ENCODE results near the gene GLIS2.

GLIS2 gene

DNA sequence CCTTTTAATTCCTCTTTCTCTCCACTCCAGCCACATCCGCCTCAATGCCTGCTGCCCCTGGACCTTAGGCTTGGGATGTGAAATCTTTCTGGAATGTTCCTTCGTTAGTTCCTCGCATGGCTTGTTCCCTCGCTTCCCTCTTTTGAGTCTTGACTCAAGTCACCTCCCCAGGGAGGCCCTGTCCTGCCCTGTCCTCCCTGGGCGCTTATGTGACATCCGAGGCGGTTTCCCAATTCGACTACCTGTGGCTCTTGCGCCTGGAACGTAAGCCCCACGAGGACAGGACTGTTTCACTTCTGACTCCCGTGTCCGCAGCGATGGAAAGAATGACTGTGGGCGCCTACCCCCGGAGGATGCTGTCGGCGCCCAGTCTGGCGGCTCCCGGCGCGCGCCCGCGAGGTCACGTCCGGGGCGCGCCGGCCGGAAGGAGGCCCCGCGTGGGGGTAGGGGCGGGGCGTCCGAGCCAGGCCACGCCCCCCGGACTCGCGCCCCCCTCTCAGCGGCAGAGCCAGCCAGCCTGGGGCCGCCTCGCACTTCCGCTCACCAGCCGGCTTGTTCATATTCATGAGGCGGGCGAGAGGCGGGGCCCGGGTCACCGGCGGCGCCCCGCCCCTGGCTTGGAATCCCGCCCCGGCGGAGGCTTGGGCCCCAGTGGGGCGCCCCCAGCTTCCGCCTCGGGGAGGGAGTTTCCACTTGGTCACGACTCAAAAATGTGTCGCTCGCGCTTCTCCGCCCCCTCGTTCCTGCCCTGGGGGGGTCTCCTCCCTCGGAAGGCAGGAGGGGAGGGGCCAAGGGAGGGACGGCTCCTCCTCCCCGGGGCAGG lies 8.4 kb upstream of the GLIS2 start:
- peaks cover 4% of the 10 kb centered on the region; the same call in 1 of the 2 replicates for H3F3A ChIP-seq (ENCODE audit: insufficient read depth, low read length)
- H3K9me2 ChIP-seq (ENCODE audit: low read depth, low read length), result no peaks in the 10 kb centered on the region

DNA sequence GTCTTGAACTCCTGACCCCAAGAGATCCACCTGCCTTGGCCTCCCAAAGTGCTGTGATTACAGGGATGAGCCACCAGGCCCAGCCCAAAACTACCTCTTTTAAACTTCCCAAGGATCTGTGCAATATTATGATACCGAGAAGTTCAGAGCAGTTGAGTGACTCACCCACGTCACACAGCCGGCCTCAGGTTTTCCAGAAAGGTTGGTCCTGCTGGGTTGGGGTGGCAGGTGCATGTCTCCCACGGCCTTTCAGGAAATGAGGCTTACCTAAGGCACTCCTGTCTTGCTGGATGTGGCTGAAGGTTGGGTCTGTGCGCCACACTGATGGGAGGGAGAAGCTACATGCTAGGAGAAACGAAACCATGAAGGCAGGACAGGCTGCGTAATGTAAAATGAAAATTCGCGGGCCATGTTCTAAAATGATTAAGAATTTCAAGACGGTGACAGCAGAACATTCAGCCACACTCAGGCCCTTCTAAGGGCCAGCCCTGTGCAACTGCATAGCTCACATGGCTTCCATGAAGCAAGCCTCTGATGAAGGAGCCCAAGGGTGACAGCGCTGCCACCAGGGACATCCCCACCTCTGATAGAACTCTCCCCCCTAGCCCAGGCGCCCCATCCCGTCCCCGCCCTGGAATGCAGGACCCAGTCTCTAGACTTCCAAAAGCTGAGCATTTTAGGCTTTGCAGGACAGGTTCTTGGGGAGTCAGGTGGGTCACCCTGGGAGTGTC lies 6.6 kb upstream of the GLIS2 start:
- peaks cover 33% of the 10 kb centered on the region for H3K4me1 ChIP-seq (ENCODE audit: insufficient read depth, low read length, severe bottlenecking)
- no peak overlapping the region for H3K4me3 ChIP-seq (ENCODE audit: low read depth, low read length, poor library complexity, severe bottlenecking)
- H3K9ac ChIP-seq (ENCODE audit: low read length), result no peak overlapping the region
- H2AFZ ChIP-seq (ENCODE audit: low read length), result no peak overlapping the region
- H3K79me2 ChIP-seq (ENCODE audit: insufficient read depth, low read length), result no peaks in the 10 kb centered on the region
- H3K36me3 ChIP-seq (ENCODE audit: insufficient read depth, low read length), result peaks cover 19% of the 10 kb centered on the region
- peak overlapping the region; percentile 74 for H3K27ac ChIP-seq (ENCODE audit: low read depth, low read length, poor library complexity, severe bottlenecking)
- no peak for TF ChIP-seq EZH2 (IDR thresholded peaks at IDR 0.05; ENCODE audit: borderline replicate concordance, low read length)
- TF ChIP-seq, protein P1, sequence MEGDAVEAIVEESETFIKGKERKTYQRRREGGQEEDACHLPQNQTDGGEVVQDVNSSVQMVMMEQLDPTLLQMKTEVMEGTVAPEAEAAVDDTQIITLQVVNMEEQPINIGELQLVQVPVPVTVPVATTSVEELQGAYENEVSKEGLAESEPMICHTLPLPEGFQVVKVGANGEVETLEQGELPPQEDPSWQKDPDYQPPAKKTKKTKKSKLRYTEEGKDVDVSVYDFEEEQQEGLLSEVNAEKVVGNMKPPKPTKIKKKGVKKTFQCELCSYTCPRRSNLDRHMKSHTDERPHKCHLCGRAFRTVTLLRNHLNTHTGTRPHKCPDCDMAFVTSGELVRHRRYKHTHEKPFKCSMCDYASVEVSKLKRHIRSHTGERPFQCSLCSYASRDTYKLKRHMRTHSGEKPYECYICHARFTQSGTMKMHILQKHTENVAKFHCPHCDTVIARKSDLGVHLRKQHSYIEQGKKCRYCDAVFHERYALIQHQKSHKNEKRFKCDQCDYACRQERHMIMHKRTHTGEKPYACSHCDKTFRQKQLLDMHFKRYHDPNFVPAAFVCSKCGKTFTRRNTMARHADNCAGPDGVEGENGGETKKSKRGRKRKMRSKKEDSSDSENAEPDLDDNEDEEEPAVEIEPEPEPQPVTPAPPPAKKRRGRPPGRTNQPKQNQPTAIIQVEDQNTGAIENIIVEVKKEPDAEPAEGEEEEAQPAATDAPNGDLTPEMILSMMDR (IDR thresholded peaks at IDR 0.05; ENCODE audit: low read length), result no peak
- no peaks in the 10 kb centered on the region for H3K9me3 ChIP-seq (ENCODE audit: low read length)
- H3K9me2 ChIP-seq (ENCODE audit: low read depth, low read length), result no peaks in the 10 kb centered on the region
- H3F3A ChIP-seq (ENCODE audit: insufficient read depth, low read length), result peaks cover 4% of the 10 kb centered on the region; the same call in 1 of the 2 replicates
- H3K4me2 ChIP-seq (ENCODE audit: low read length), result peak overlapping the region; percentile 18; the same call in 1 of the 2 replicates
- H4K20me1 ChIP-seq (ENCODE audit: insufficient read depth, low read length), result no peaks in the 10 kb centered on the region
- H3K27me3 ChIP-seq (ENCODE audit: insufficient read depth, low read length), result 0 out of 2 replicates have a peak, but pooled peaks cover 3% of the 10 kb centered on the region

More for the DNA sequence above, 8.4 kb upstream of the GLIS2 start:
- Histone ChIP-seq H3K4me1 (ENCODE audit: insufficient read depth, low read length, severe bottlenecking) (peaks cover 33% of the 10 kb centered on the region), H3K9ac (ENCODE audit: low read length) (peak overlapping the region; percentile 85), H3K4me3 (ENCODE audit: low read depth, low read length, poor library complexity, severe bottlenecking) (peak overlapping the region; percentile 88), H3K27ac (ENCODE audit: low read depth, low read length, poor library complexity, severe bottlenecking) (peak overlapping the region; percentile 88), H2AFZ (ENCODE audit: low read length) (no peak overlapping the region), H3K27me3 (ENCODE audit: insufficient read depth, low read length) (no peaks in the 10 kb centered on the region), H3K36me3 (ENCODE audit: insufficient read depth, low read length) (peaks cover 36% of the 10 kb centered on the region), H3K4me2 (ENCODE audit: low read length) (peak overlapping the region; percentile 83), H3K9me3 (ENCODE audit: low read length) (no peaks in the 10 kb centered on the region), H4K20me1 (ENCODE audit: insufficient read depth, low read length) (no peaks in the 10 kb centered on the region), H3K79me2 (ENCODE audit: insufficient read depth, low read length) (no peaks in the 10 kb centered on the region)
- TF ChIP-seq, protein P1 (IDR thresholded peaks at IDR 0.05; ENCODE audit: low read length), result no peak

DNA sequence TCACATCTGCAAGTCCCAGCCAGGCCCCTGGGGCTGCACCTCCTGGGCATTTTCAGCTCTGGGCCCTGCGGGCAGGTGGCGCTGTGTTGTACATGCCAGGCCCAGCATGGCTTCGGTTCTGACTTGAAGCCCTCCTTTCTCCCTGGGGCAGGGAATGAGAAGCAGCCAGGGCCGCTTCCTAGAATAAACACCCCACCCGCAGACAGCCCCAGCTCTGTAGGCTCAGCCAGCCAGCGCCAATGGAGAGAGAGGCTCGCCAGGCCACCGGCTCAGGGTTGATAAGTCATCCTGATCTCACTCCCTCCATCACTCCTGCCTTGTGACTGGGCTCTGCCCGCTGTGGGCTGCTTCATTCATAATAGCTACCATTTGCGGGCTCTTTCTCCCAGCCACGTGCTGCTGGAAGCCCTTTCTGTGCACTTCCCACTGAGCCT lies 6.0 kb upstream of the GLIS2 start:
- no peak overlapping the region for H2AFZ ChIP-seq (ENCODE audit: low read length)
- peaks cover 36% of the 10 kb centered on the region for H3K4me1 ChIP-seq (ENCODE audit: insufficient read depth, low read length, severe bottlenecking)
- no peak for TF ChIP-seq EZH2 (IDR thresholded peaks at IDR 0.05; ENCODE audit: borderline replicate concordance, low read length)
- TF ChIP-seq, protein P1 (IDR thresholded peaks at IDR 0.05; ENCODE audit: low read length), result peak; percentile 96
- no peaks in the 10 kb centered on the region for H4K20me1 ChIP-seq (ENCODE audit: insufficient read depth, low read length)
- no peak overlapping the region for H3K9ac ChIP-seq (ENCODE audit: low read length)
- peaks cover 4% of the 10 kb centered on the region; the same call in 1 of the 2 replicates for H3F3A ChIP-seq (ENCODE audit: insufficient read depth, low read length)
- no peak overlapping the region for H3K27ac ChIP-seq (ENCODE audit: low read depth, low read length, poor library complexity, severe bottlenecking)
- H3K4me2 ChIP-seq (ENCODE audit: low read length), result peak overlapping the region; percentile 18; the same call in 1 of the 2 replicates
- H3K79me2 ChIP-seq (ENCODE audit: insufficient read depth, low read length), result no peaks in the 10 kb centered on the region
- H3K9me2 ChIP-seq (ENCODE audit: low read depth, low read length), result no peaks in the 10 kb centered on the region
- no peaks in the 10 kb centered on the region for H3K9me3 ChIP-seq (ENCODE audit: low read length)
- H3K27me3 ChIP-seq (ENCODE audit: insufficient read depth, low read length), result 0 out of 2 replicates have a peak, but pooled peaks cover 7% of the 10 kb centered on the region
- H3K36me3 ChIP-seq (ENCODE audit: insufficient read depth, low read length), result peaks cover 14% of the 10 kb centered on the region
- H3K4me3 ChIP-seq (ENCODE audit: low read depth, low read length, poor library complexity, severe bottlenecking), result no peak overlapping the region

All from OCI-LY1 (cell line).